HepG2 (cell line): ENCODE data around the gene FGA. TPM values are rescaled to one million over a fixed set of nuclear protein-coding genes. Genes with fewer than 3 reads are reported as not detected.

ENCODE experiments used
- EP300 ChIP-seq, 3 experiments: sonication (generic) in 1 of 3; formaldehyde crosslinking in 1 of 3; IDR thresholded peaks; 2 replicates each; pipeline versions ENCODE4 v1.5.1 to v1.6.1; 2011 to 2020; ENCODE audit warnings: low read depth in 2 of 3, low read length in 2 of 3, borderline replicate concordance in 1 of 3, improper control_type of control experiment in 1 of 3, mild to moderate bottlenecking in 1 of 3, missing genetic modification reagents in 1 of 3, moderate library complexity in 1 of 3
- PAXIP1 ChIP-seq: sonication (generic); formaldehyde crosslinking; conservative IDR thresholded peaks from 2 replicates; pipeline ENCODE4 v1.4.0; 2020; ENCODE audit warnings: mild to moderate bottlenecking, missing genetic modification reagents, moderate library complexity
- PHF20 ChIP-seq: sonication (generic); formaldehyde crosslinking; IDR thresholded peaks from 2 replicates; pipeline ENCODE4 v1.5.0; 2020; ENCODE audit warnings: mild to moderate bottlenecking, missing genetic modification reagents
- THAP7 ChIP-seq: sonication (generic); formaldehyde crosslinking; IDR thresholded peaks from 2 replicates; pipeline ENCODE4 v1.8.1; 2023; ENCODE audit warnings: mild to moderate bottlenecking, missing genetic modification reagents
- TRIM24 ChIP-seq: sonication (generic); formaldehyde crosslinking; IDR thresholded peaks from 2 replicates; pipeline ENCODE4 v1.8.0; 2022; ENCODE audit warnings: mild to moderate bottlenecking, missing genetic modification reagents
- ZBTB10 ChIP-seq: sonication (generic); formaldehyde crosslinking; IDR thresholded peaks from 2 replicates; pipeline ENCODE4 v1.4.0; 2020; ENCODE audit warnings: missing genetic modification reagents, borderline replicate concordance
- ZBTB3 ChIP-seq: sonication (generic); formaldehyde crosslinking; IDR thresholded peaks from 2 replicates; pipeline ENCODE4 v1.4.0; 2020; ENCODE audit warnings: low read depth, mild to moderate bottlenecking, moderate library complexity, missing genetic modification reagents, borderline replicate concordance
- ZBTB7B ChIP-seq: sonication (generic); formaldehyde crosslinking; IDR thresholded peaks from 2 replicates; pipeline ENCODE4 v1.4.0; 2020; ENCODE audit warnings: missing genetic modification reagents
- ZNF263 ChIP-seq: sonication (generic); formaldehyde crosslinking; IDR thresholded peaks from 2 replicates; pipeline ENCODE4 v1.4.0; 2020; ENCODE audit warnings: missing genetic modification reagents
- ZNF280D ChIP-seq: sonication (generic); formaldehyde crosslinking; IDR thresholded peaks from 2 replicates; pipeline ENCODE4 v1.5.1; 2020; ENCODE audit warnings: mild to moderate bottlenecking, missing genetic modification reagents
- ZNF367 ChIP-seq: sonication (generic); formaldehyde crosslinking; IDR thresholded peaks from 2 replicates; pipeline ENCODE4 v1.4.0; 2020; ENCODE audit warnings: missing genetic modification reagents, borderline replicate concordance
- ZNF432 ChIP-seq: sonication (generic); formaldehyde crosslinking; IDR thresholded peaks from 2 replicates; pipeline ENCODE4 v1.5.0; 2020; ENCODE audit warnings: missing genetic modification reagents, mild to moderate bottlenecking, borderline replicate concordance
- ZNF44 ChIP-seq: sonication (generic); formaldehyde crosslinking; IDR thresholded peaks from 2 replicates; pipeline ENCODE4 v1.5.1; 2020; ENCODE audit warnings: mild to moderate bottlenecking, missing genetic modification reagents
- ZSCAN5A ChIP-seq: sonication (generic); formaldehyde crosslinking; IDR thresholded peaks from 2 replicates; pipeline ENCODE4 v1.8.0; 2022; ENCODE audit warnings: mild to moderate bottlenecking, missing genetic modification reagents, borderline replicate concordance
- polyA plus RNA-seq, 8 experiments: library from polyadenylated mRNA; depleted of rRNA in 3 of 8; stranded (reverse) in 7 of 8; unstranded in 1 of 8; fragments of >200 nt; fragmentation: Illumina TruSeq in 4 of 8; extraction: Trizol in 4 of 8; gene quantifications; 2 replicates each; pipeline versions ENCODE4 v1.2.1 to v1.2.3, GENCODE V29; 2011 to 2016; ENCODE audit warnings: low read depth in 4 of 8, missing spikeins in 1 of 8, mixed read lengths in 1 of 8; ENCODE audit not compliant: insufficient read depth in 1 of 8
- total RNA-seq, 5 experiments: library from RNA; depleted of rRNA; stranded (reverse); fragments of >200 nt; fragmentation: Illumina TruSeq; extraction: Trizol; gene quantifications; 2 replicates each; pipeline ENCODE4 v1.2.3, GENCODE V29; 2016; ENCODE audit warnings: low read depth in 1 of 5

FGA gene
- total and polyA plus RNA-seq, 2 of the 13 experiments (the other 11 are each of a cell fraction or from before 2014, with no cell fraction given) = 640 to 1,523 TPM

GRCh38 chr4:154559494-154560418, 30.8 kb downstream of the FGA start (continued):
- TF ChIP-seq PHF20 (CRISPR knock-in tag) (no peak), PAXIP1 (CRISPR knock-in tag) (peak; percentile 93), ZBTB7B (CRISPR knock-in tag) (peak; percentile 69; the same call in 1 of the 2 replicates), ZNF280D (CRISPR knock-in tag) (no peak; the same call in 1 of the 2 replicates), ZNF367 (no peak), ZNF44 (CRISPR knock-in tag) (no peak), THAP7 (CRISPR knock-in tag) (no peak), ZBTB3 (0 out of 2 replicates have a peak, but pooled peaks have one; percentile 60), ZNF263 (CRISPR knock-in tag) (no peak), ZSCAN5A (CRISPR knock-in tag) (peak; percentile 73; the same call in 1 of the 2 replicates), EP300 (IDR thresholded peaks at IDR 0.05; ENCODE audit: low read depth in 2 of 2, low read length in 2 of 2) (peak; percentile 47 to 96; a peak in 2 of 4 replicates), EP300 (CRISPR knock-in tag; IDR thresholded peaks at IDR 0.05; ENCODE audit: borderline replicate concordance) (peak; percentile 93), ZBTB10 (CRISPR knock-in tag) (no peak), TRIM24 (CRISPR knock-in tag) (no peak), ZNF432 (CRISPR knock-in tag) (no peak)
